ENCODE data around the gene PDE2A.

Gene PDE2A

GRCh38 chr11:72633068-72633467 lies 41.2 kb downstream of the PDE2A start:
- no peaks in the 10 kb centered on the region; the same call in 1 of the 2 replicates for H4K20me1 ChIP-seq
- no peak overlapping the region for H3K4me2 ChIP-seq
- no peaks in the 10 kb centered on the region for H3K9me3 ChIP-seq
- H3K27me3 ChIP-seq: peaks cover 20% of the 10 kb centered on the region; the same call in 1 of the 2 replicates
- peaks cover 14% of the 10 kb centered on the region for H3K4me1 ChIP-seq
- no peak for TF ChIP-seq Cebpa-rat (IDR thresholded peaks at IDR 0.05)
- H3K4me3 ChIP-seq: no peak overlapping the region
- H3K27ac ChIP-seq: no peak overlapping the region
- H3K9ac ChIP-seq: no peak overlapping the region
- H3K36me3 ChIP-seq: no peaks in the 10 kb centered on the region

GRCh38 chr11:72631806-72632731 lies 42.2 kb downstream of the PDE2A start:
- Histone ChIP-seq H3K4me1 (peaks cover 14% of the 10 kb centered on the region), H3K36me3 (no peaks in the 10 kb centered on the region), H3K4me2 (no peak overlapping the region), H3K27me3 (peaks cover 20% of the 10 kb centered on the region; the same call in 1 of the 2 replicates), H3K4me3 (no peak overlapping the region), H3K9ac (no peak overlapping the region), H3K9me3 (no peaks in the 10 kb centered on the region), H4K20me1 (no peaks in the 10 kb centered on the region; the same call in 1 of the 2 replicates), H3K27ac (no peak overlapping the region)
- TF ChIP-seq Cebpa-rat (IDR thresholded peaks at IDR 0.05): no peak

- Histone ChIP-seq H3K27me3 (0 out of 2 replicates have a peak, but pooled peaks cover 6% of the 10 kb centered on the region), H4K20me1 (no peaks in the 10 kb centered on the region; the same call in 1 of the 2 replicates), H3K9me3 (no peaks in the 10 kb centered on the region), H3K4me3 (no peak overlapping the region), H3K9ac (no peak overlapping the region), H3K36me3 (no peaks in the 10 kb centered on the region), H3K27ac (no peak overlapping the region), H3K4me1 (peaks cover under 1% of the 10 kb centered on the region), H3K4me2 (no peak overlapping the region)
- no peak for TF ChIP-seq Cebpa-rat (IDR thresholded peaks at IDR 0.05)
These were observed 43.9 kb downstream of the PDE2A start for GRCh38 chr11:72630104-72630852.

- Histone ChIP-seq H3K9me3 (no peaks in the 10 kb centered on the region), H3K4me3 (no peak overlapping the region)
These were observed 45.0 kb downstream of the PDE2A start for GRCh38 chr11:72629266-72629665.

GRCh38 chr11:72627594-72628281 lies 46.5 kb downstream of the PDE2A start:
- Histone ChIP-seq H3K27ac (no peak overlapping the region), H3K9me3 (no peaks in the 10 kb centered on the region), H3K4me3 (no peak overlapping the region), H4K20me1 (no peaks in the 10 kb centered on the region), H3K36me3 (no peaks in the 10 kb centered on the region), H3K4me2 (no peak overlapping the region), H3K9ac (no peak overlapping the region), H3K4me1 (peaks cover 8% of the 10 kb centered on the region), H3K27me3 (no peaks in the 10 kb centered on the region)
- TF ChIP-seq Cebpa-rat (IDR thresholded peaks at IDR 0.05): no peak

More at GRCh38 chr11:72629266-72629665, 45.0 kb downstream of the PDE2A start:
- Histone ChIP-seq H3K4me2 (no peak overlapping the region), H3K36me3 (no peaks in the 10 kb centered on the region), H3K4me1 (peaks cover 8% of the 10 kb centered on the region), H3K9ac (no peak overlapping the region), H3K27me3 (no peaks in the 10 kb centered on the region), H4K20me1 (no peaks in the 10 kb centered on the region; the same call in 1 of the 2 replicates), H3K27ac (no peak overlapping the region)
- TF ChIP-seq Cebpa-rat (IDR thresholded peaks at IDR 0.05): no peak

GRCh38 chr11:72626414-72626936 lies 47.7 kb downstream of the PDE2A start:
- H3K9ac ChIP-seq: no peak overlapping the region
- no peak overlapping the region for H3K27ac ChIP-seq

GRCh38 chr11:72625691-72626413 lies 48.4 kb downstream of the PDE2A start:
- H3K4me3 ChIP-seq: no peak overlapping the region
- H3K27ac ChIP-seq: no peak overlapping the region
- H3K4me1 ChIP-seq: peaks cover 8% of the 10 kb centered on the region
- H3K4me2 ChIP-seq: no peak overlapping the region
- no peaks in the 10 kb centered on the region for H3K36me3 ChIP-seq
- TF ChIP-seq Cebpa-rat (IDR thresholded peaks at IDR 0.05): no peak
- H3K9me3 ChIP-seq: no peaks in the 10 kb centered on the region
- H3K27me3 ChIP-seq: no peaks in the 10 kb centered on the region
- no peak overlapping the region for H3K9ac ChIP-seq
- no peaks in the 10 kb centered on the region for H4K20me1 ChIP-seq

More at GRCh38 chr11:72626414-72626936, 47.7 kb downstream of the PDE2A start:
- Histone ChIP-seq H3K27me3 (no peaks in the 10 kb centered on the region), H3K36me3 (no peaks in the 10 kb centered on the region), H3K4me1 (peaks cover 8% of the 10 kb centered on the region), H3K4me3 (no peak overlapping the region), H4K20me1 (no peaks in the 10 kb centered on the region), H3K4me2 (no peak overlapping the region), H3K9me3 (no peaks in the 10 kb centered on the region)
- no peak for TF ChIP-seq Cebpa-rat (IDR thresholded peaks at IDR 0.05)

GRCh38 chr11:72624496-72625201 lies 49.6 kb downstream of the PDE2A start:
- Histone ChIP-seq H3K27ac (no peak overlapping the region), H3K9me3 (no peaks in the 10 kb centered on the region), H4K20me1 (no peaks in the 10 kb centered on the region), H3K4me3 (no peak overlapping the region), H3K4me1 (peaks cover 8% of the 10 kb centered on the region), H3K27me3 (no peaks in the 10 kb centered on the region), H3K4me2 (no peak overlapping the region), H3K36me3 (no peaks in the 10 kb centered on the region), H3K9ac (no peak overlapping the region)
- no peak for TF ChIP-seq Cebpa-rat (IDR thresholded peaks at IDR 0.05)

All from BLaER1 (cell line).